A549 (cell line): Measurements from ENCODE around the gene ARHGAP25. TPM values are rescaled to one million over a fixed set of nuclear protein-coding genes. Genes with fewer than 3 reads are reported as not detected.

ENCODE experiments used
- ATAC-seq, 2 experiments: fragments of 200-7000 bp in 1 of 2; fragments of >200 bp in 1 of 2; cut with Nextera tagmentation in 1 of 2; cut with Tn5 transposase in 1 of 2; 3 replicates each; pipeline versions ENCODE4 v1.8.0 to v1.9.1; 2018 to 2020; ENCODE audit warnings: mild to moderate bottlenecking in 1 of 2, moderate library complexity in 1 of 2
- CTCF ChIA-PET: fragments of 300-600 bp; sonication (Branson Sonifier 250); formaldehyde crosslinking; extraction: SDS; loops from one replicate; lab custom pipeline; 2021; ENCODE audit warnings: antibody characterized with exemption, inconsistent platforms; lab: Yijun Ruan, JAX
- POLR2A ChIA-PET: fragments of 350-600 bp; formaldehyde crosslinking; extraction: SDS; loops from one replicate; lab custom pipeline; 2021; ENCODE audit warnings: antibody characterized with exemption, inconsistent platforms; lab: Yijun Ruan, JAX
- DNase-seq, 2 experiments: peaks; one replicate each; pipeline versions ENCODE4 v3.0.0 to v3.0.0-alpha.2; 2011 to 2016; ENCODE audit warnings: low read depth in 1 of 2, low spot score in 1 of 2
- FAIRE-seq: peaks from 2 replicates; lab custom pipeline; 2011; peaks lifted over from hg19 to GRCh38; lab: Jason Lieb, UNC
- H3K27ac ChIP-seq, 2 experiments: fragments of >200 bp; sonication (Bioruptor Twin); formaldehyde crosslinking; 3 replicates each; pipeline ENCODE4 v1.5.1; 2016 to 2017
- H3K4me1 ChIP-seq: fragments of >200 bp; sonication (Bioruptor Twin); formaldehyde crosslinking; 3 replicates; pipeline ENCODE4 v1.6.1; 2016
- H3K4me2 ChIP-seq: fragments of >200 bp; sonication (Bioruptor Twin); formaldehyde crosslinking; 3 replicates; pipeline ENCODE4 v1.6.1; 2016
- H3K4me3 ChIP-seq: fragments of >200 bp; sonication (Bioruptor Twin); formaldehyde crosslinking; 3 replicates; pipeline ENCODE4 v1.5.1; 2016
- H3K9me3 ChIP-seq: fragments of >200 bp; sonication (Bioruptor Twin); formaldehyde crosslinking; 3 replicates; pipeline ENCODE4 v1.6.1; 2016
- BHLHE40 ChIP-seq: IDR thresholded peaks from 2 replicates; pipeline ENCODE4 v1.6.1; 2012; ENCODE audit warnings: low read depth, low read length, inconsistent platforms
- CBX2 ChIP-seq: fragments of 200-600 bp; sonication (generic); IDR thresholded peaks from 2 replicates; pipeline ENCODE4 v1.6.1; 2016; ENCODE audit warnings: low read depth, mild to moderate bottlenecking, borderline replicate concordance
- E2F6 ChIP-seq: IDR thresholded peaks from 2 replicates; pipeline ENCODE4 v1.6.1; 2012; ENCODE audit warnings: low read depth, borderline replicate concordance
- EHMT2 ChIP-seq: fragments of 200-600 bp; sonication (generic); IDR thresholded peaks from 2 replicates; pipeline ENCODE4 v1.6.1; 2016; ENCODE audit warnings: antibody characterized with exemption, low read depth, mild to moderate bottlenecking, moderate library complexity
- ELK1 ChIP-seq: fragments of 150-350 bp; IDR thresholded peaks from 2 replicates; pipeline ENCODE4 v1.6.1; 2014; ENCODE audit warnings: low read depth, mild to moderate bottlenecking, low read length
- EP300 ChIP-seq, 2 experiments: fragments of >200 bp; sonication (Bioruptor Twin); formaldehyde crosslinking; IDR thresholded peaks; 2 replicates in 1 of 2; 3 replicates in 1 of 2; pipeline ENCODE4 v1.6.1; 2016 to 2017
- GATA3 ChIP-seq: IDR thresholded peaks from 2 replicates; pipeline ENCODE4 v1.6.1; 2012; ENCODE audit warnings: borderline replicate concordance
- HEYL ChIP-seq: fragments of 250-450 bp; sonication (Bioruptor Pico); IDR thresholded peaks from 2 replicates; pipeline ENCODE4 v1.8.0; 2021; ENCODE audit warnings: mild to moderate bottlenecking, moderate library complexity
- HMGXB4 ChIP-seq: fragments of 250-450 bp; sonication (Bioruptor Pico); IDR thresholded peaks from 2 replicates; pipeline ENCODE4 v1.5.0; 2021; ENCODE audit warnings: mild to moderate bottlenecking, moderate library complexity, borderline replicate concordance
- JUNB ChIP-seq: fragments of >200 bp; sonication (Bioruptor Twin); formaldehyde crosslinking; IDR thresholded peaks from 2 replicates; pipeline ENCODE4 v1.6.1; 2016
- KDM1A ChIP-seq: fragments of 200-600 bp; sonication (generic); IDR thresholded peaks from 2 replicates; pipeline ENCODE4 v1.6.1; 2016; ENCODE audit warnings: low read depth, mild to moderate bottlenecking
- KDM5A ChIP-seq: fragments of 200-600 bp; sonication (generic); IDR thresholded peaks from 2 replicates; pipeline ENCODE4 v1.6.1; 2016; ENCODE audit warnings: antibody characterized with exemption, mild to moderate bottlenecking
- MAFK ChIP-seq: fragments of 450-650 bp; IDR thresholded peaks from 2 replicates; pipeline ENCODE4 v1.6.1; 2014; ENCODE audit not compliant: partially characterized antibody
- MYC ChIP-seq: IDR thresholded peaks from 2 replicates; pipeline ENCODE4 v1.6.1; 2012; ENCODE audit warnings: mild to moderate bottlenecking, inconsistent platforms, low read length, improper control_type of control experiment, borderline replicate concordance
- PBX3 ChIP-seq: IDR thresholded peaks from 2 replicates; pipeline ENCODE4 v1.6.1; 2012
- POLR2A ChIP-seq: IDR thresholded peaks from 2 replicates; pipeline ENCODE4 v1.6.1; 2012; ENCODE audit warnings: mild to moderate bottlenecking, low read length
- POLR2AphosphoS2 ChIP-seq: conservative IDR thresholded peaks from 2 replicates; pipeline ENCODE4 v1.6.1; 2012; ENCODE audit warnings: low read length, improper control_type of control experiment, inconsistent platforms
- RNF2 ChIP-seq: fragments of 200-600 bp; sonication (generic); IDR thresholded peaks from 2 replicates; pipeline ENCODE4 v1.6.1; 2016; ENCODE audit warnings: low read depth, mild to moderate bottlenecking, antibody characterized with exemption, moderate library complexity, borderline replicate concordance
- SREBF2 ChIP-seq: fragments of 450-650 bp; IDR thresholded peaks from 2 replicates; pipeline ENCODE4 v1.6.1; 2014; ENCODE audit warnings: mild to moderate bottlenecking, moderate library complexity
- USF2 ChIP-seq: fragments of 450-650 bp; IDR thresholded peaks from 2 replicates; pipeline ENCODE4 v1.6.1; 2014; ENCODE audit warnings: antibody characterized with exemption
- ZC3H11A ChIP-seq: fragments of 450-650 bp; IDR thresholded peaks from 2 replicates; pipeline ENCODE4 v1.6.1; 2014; ENCODE audit warnings: antibody characterized with exemption, mild to moderate bottlenecking
- ZFP36 ChIP-seq: fragments of 450-650 bp; IDR thresholded peaks from 2 replicates; pipeline ENCODE4 v1.6.1; 2014; ENCODE audit warnings: borderline replicate concordance; ENCODE audit not compliant: partially characterized antibody
- ZNF302 ChIP-seq: fragments of 250-450 bp; sonication (Bioruptor Pico); IDR thresholded peaks from 2 replicates; pipeline ENCODE4 v1.9.0; 2021; ENCODE audit warnings: inconsistent platforms, mild to moderate bottlenecking, moderate library complexity
- WGBS: methylation state at CpG from one replicate; pipeline ENCODE4 v1.1.6; 2017; ENCODE audit errors: missing lambda C conversion rate; 5-methylcytosine and 5-hydroxymethylcytosine counted together
- polyA minus RNA-seq: library from RNA; depleted of rRNA, polyadenylated mRNA; stranded (reverse); fragments of >200 nt; gene quantifications from 2 replicates; pipeline ENCODE4 v1.2.3, GENCODE V29; 2011; rRNA and poly(A)+ RNA removed
- polyA plus RNA-seq, 4 experiments: library from polyadenylated mRNA; depleted of rRNA in 3 of 4; stranded (reverse); fragments of >200 nt; fragmentation: RNase III in 1 of 4; extraction: RNeasy Plus Mini Kit Qiagen cat#74134 plus additional on column Dnase treatment in 1 of 4; gene quantifications; 2 replicates in 3 of 4; 3 replicates in 1 of 4; pipeline ENCODE4 v1.2.3, GENCODE V29; 2011 to 2017

Gene ARHGAP25
- 2.2 and 2.4 TPM in 2 replicates for polyA plus RNA-seq (2011; rRNA removed)
- 0.17 and 0.21 TPM in 2 replicates for polyA plus RNA-seq (2012; cell fraction: cytosol; rRNA removed)
- polyA plus RNA-seq (2012; cell fraction: nucleus; rRNA removed), result 0.13 and 0.36 TPM in 2 replicates
- 0.50 to 0.65 TPM (median 0.52 TPM) in 3 replicates for polyA plus RNA-seq (2017; fragmentation: RNase III; extraction: RNeasy Plus Mini Kit Qiagen cat#74134 plus additional on column Dnase treatment)
- polyA minus RNA-seq, result 3.0 and 5.5 TPM in 2 replicates

GRCh38 chr2:68734688-68735525 is at the start of gene ARHGAP25:
Gene ARHGAP25, plus strand, starts transcription at chr2:68734811. Its CDS starts 389 bp downstream, at chr2:68735200.
- Histone ChIP-seq H3K4me1 (peaks cover 5% of the 10 kb centered on the region; the same call in 1 of the 3 replicates), H3K9me3 (no peaks in the 10 kb centered on the region), H3K4me3 (no peak within 1 kb of the TSS), H3K4me2 (no peak within 1 kb of the TSS), H3K27ac (no peak within 1 kb of the TSS)
- no peak for FAIRE-seq
- CTCF ChIA-PET, result interaction anchor here (0.8 to 3.3 kb wide), 8 partner anchors 9 to 272 kb away, joined by 3 to 26 read pairs (median 4); no protein-coding TSS in a partner anchor
- no peak for ATAC-seq
- WGBS, result 68% methylated on average over 12 of the region's 12 CpGs
- no peak for DNase-seq
- TF ChIP-seq KDM5A (no peak), USF2 (no peak), EHMT2 (no peak), POLR2A (no peak), CBX2 (no peak), RNF2 (no peak), ZC3H11A (no peak), BHLHE40 (no peak)
- POLR2A ChIA-PET, result no interaction called here

GRCh38 chr2:68686178-68686577 is 48.4 kb upstream of the ARHGAP25 start:
- ChIA-PET POLR2A (no interaction called here), CTCF (no interaction called here)
- 50% methylated on average over 5 of the region's 5 CpGs for WGBS
- Histone ChIP-seq H3K9me3 (no peaks in the 10 kb centered on the region), H3K27ac (no peak overlapping the region), H3K4me2 (no peak overlapping the region), H3K4me1 (no peaks in the 10 kb centered on the region), H3K4me3 (no peak overlapping the region)
- TF ChIP-seq HEYL (no peak), ELK1 (no peak), POLR2A (no peak), KDM1A (no peak), ZFP36 (no peak), MAFK (no peak), SREBF2 (no peak), JUNB (no peak), E2F6 (no peak), GATA3 (no peak)
- FAIRE-seq (no peak), DNase-seq (no peak), ATAC-seq (no peak)

- Histone ChIP-seq H3K9me3 (no peaks in the 10 kb centered on the region), H3K4me2 (no peak overlapping the region), H3K4me3 (no peak overlapping the region), H3K4me1 (no peaks in the 10 kb centered on the region), H3K27ac (no peak overlapping the region)
- CTCF ChIA-PET, result no interaction called here
- DNase-seq, result no peak
- no peak for ATAC-seq
- WGBS, result 89% methylated on average over 1 of the region's 1 CpG
- FAIRE-seq, result no peak
- TF ChIP-seq PBX3 (no peak), POLR2AphosphoS2 (no peak), MYC (no peak), HEYL (no peak), EP300 (IDR thresholded peaks at IDR 0.05) (no peak), ZNF302 (no peak), HMGXB4 (CRISPR knock-in tag) (no peak)
- POLR2A ChIA-PET, result no interaction called here
Measured at GRCh38 chr2:68687018-68687417, 47.6 kb upstream of the ARHGAP25 start.
